Tibial artery (tissue), 4 donors: Measurements from ENCODE around the gene PAF1.
A peak's percentile ranks its signal among the peaks of the same experiment; 100 is the strongest.

Experiments
- DNase-seq, 2 donors: peaks; one replicate each; pipeline ENCODE4 v3.0.0-alpha.2; 2019
- H3K27ac ChIP-seq, 2 donors: fragments of 200-600 bp; sonication (generic) in 1 of 2; 1 replicate in 1 of 2; 2 replicates in 1 of 2; pipeline ENCODE4 v1.5.1; 2018 to 2019; ENCODE audit warnings: mild to moderate bottlenecking in 1 of 2
- H3K27me3 ChIP-seq, 2 donors: fragments of 200-600 bp; sonication (generic) in 1 of 2; one replicate each; pipeline versions ENCODE4 v1.5.1 to v1.6.0; 2016 to 2019
- H3K36me3 ChIP-seq, 3 donors: fragments of 200-600 bp; sonication (generic) in 2 of 3; one replicate each; pipeline ENCODE4 v1.5.1; 2016 to 2019; ENCODE audit warnings: mild to moderate bottlenecking in 2 of 3
- H3K4me1 ChIP-seq, 4 donors: fragments of 200-600 bp; sonication (generic) in 2 of 4; 1 replicate in 3 of 4; 2 replicates in 1 of 4; pipeline ENCODE4 v1.5.1; 2016 to 2019
- H3K4me3 ChIP-seq, 2 donors: fragments of 200-600 bp; sonication (generic) in 1 of 2; 1 replicate in 1 of 2; 2 replicates in 1 of 2; pipeline ENCODE4 v1.5.1; 2018 to 2019; ENCODE audit warnings: mild to moderate bottlenecking in 2 of 2
- H3K9me3 ChIP-seq, 3 donors: fragments of 200-600 bp; sonication (generic) in 1 of 3; one replicate each; pipeline ENCODE4 v1.5.1; 2016 to 2019
- CTCF ChIP-seq, 2 experiments: fragments of 200-600 bp in 1 of 2; fragments of 450-650 bp in 1 of 2; IDR thresholded peaks; one replicate each; pipeline ENCODE4 v1.5.1; 2017 to 2019; ENCODE audit warnings: antibody characterized with exemption in 2 of 2, mild to moderate bottlenecking in 1 of 2, moderate library complexity in 1 of 2
- intact Hi-C: fragments of 100-400 bp; cut with DNase I; formaldehyde crosslinking; loops from one replicate; pipeline ENCODE4 v1.15.0; 2023; ENCODE audit warnings: low total_unique reads

Gene PAF1

DNA sequence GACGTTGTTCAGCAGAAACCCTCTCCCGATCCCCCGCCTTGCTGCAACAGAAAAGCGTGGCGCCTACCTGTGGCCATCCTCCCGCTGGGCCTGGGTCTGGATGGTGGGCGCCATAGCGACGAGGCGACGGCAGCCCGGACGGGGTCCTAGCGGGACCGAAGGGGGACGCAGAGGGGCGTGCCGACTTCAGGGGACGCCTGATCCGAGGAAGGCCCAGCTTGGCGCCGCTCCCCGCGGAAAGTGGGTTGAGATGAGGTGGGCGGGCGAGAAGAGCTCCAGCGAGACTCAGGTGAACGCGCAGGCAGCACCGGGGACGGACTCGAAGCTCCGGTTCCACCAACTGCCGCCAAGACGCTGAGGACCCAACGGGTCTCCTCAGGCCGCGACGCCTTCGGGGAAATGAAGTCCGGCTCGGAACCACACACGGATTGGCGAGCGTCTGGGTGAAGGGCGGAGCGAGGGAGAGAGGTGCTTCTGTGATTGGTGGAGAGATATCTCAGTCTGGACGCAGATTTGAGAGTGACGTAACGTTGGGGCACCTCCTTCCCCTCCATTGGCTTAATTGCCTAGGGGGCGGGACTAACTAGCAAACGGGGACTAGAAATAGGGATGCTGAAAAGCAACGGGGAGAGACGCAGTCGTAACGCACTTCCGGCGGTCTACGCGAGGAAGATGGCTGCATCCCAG lies at the start of gene PAF1, which contains the start of gene MED29:
Gene PAF1, minus strand, starts transcription at position 356 of the 687 bp plus-strand sequence. Its CDS starts 242 bp downstream, at position 114.
Gene MED29, plus strand, starts transcription at position 628 of the 687 bp plus-strand sequence. Its CDS starts 45 bp downstream, at position 673.
- intact Hi-C loops, result no loop called here
- peak in 1 of 2 experiments; percentile 25 for TF ChIP-seq CTCF (IDR thresholded peaks at IDR 0.05)
- peak within 1 kb of the TSS; percentile 72 to 85 for H3K4me3 ChIP-seq

GRCh38 chr19:39438270-39438934 lies 47.5 kb upstream of the PAF1 start:
- TF ChIP-seq CTCF (IDR thresholded peaks at IDR 0.05), result no peak
- no peaks in the 10 kb centered on the region for H3K9me3 ChIP-seq
- intact Hi-C loops, result no loop called here

More for the DNA sequence above, at the start of gene PAF1, which contains the start of gene MED29:
- DNase-seq, result peak; percentile 98 to 99
- H3K27ac ChIP-seq, result peak within 1 kb of the TSS; percentile 96 to 98
- H3K27me3 ChIP-seq, result no peaks in the 10 kb centered on the region
- no peaks in the 10 kb centered on the region for H3K9me3 ChIP-seq
- H3K36me3 ChIP-seq, result peaks cover 18 to 64% (median 60%) of the 10 kb centered on the region in 3 donors
- peaks cover 0 to 33% (median 23%) of the 10 kb centered on the region in 4 donors for H3K4me1 ChIP-seq

DNA sequence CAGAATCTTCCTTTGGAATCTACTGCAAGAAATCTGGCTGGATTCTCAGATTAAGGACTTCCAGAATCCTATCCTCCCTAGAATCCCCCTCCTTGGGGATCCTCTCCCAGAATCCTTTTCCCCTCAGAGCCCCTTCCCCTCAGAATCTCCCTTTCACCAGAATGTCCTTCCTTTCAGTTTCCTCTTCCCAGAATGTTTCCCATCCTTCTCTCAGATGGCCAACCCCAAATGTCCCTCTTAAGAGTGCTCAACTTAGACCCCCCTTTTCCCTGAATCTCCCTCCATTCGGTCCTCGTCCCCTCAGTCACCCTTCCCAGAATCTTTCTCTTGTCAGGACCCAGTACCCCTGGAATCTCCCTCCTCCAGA lies 45.4 kb upstream of the PAF1 start:
- intact Hi-C loops, result no loop called here
- no peak for TF ChIP-seq CTCF (IDR thresholded peaks at IDR 0.05)
- H3K4me1 ChIP-seq, result peaks cover 0 to 29% (median 25%) of the 10 kb centered on the region in 4 donors
- H3K36me3 ChIP-seq, result peaks cover 24 to 34% (median 32%) of the 10 kb centered on the region in 3 donors
- H3K27me3 ChIP-seq, result no peaks in the 10 kb centered on the region
- H3K4me3 ChIP-seq, result peak overlapping the region; percentile 84 to 85
- H3K9me3 ChIP-seq, result no peaks in the 10 kb centered on the region
- H3K27ac ChIP-seq, result peak overlapping the region; percentile 81 to 90
- no peak for DNase-seq

More at GRCh38 chr19:39438270-39438934, 47.5 kb upstream of the PAF1 start:
- Histone ChIP-seq H3K27ac (no peak overlapping the region), H3K4me1 (peaks cover 0 to 29% (median 25%) of the 10 kb centered on the region in 4 donors), H3K4me3 (no peak overlapping the region), H3K27me3 (no peaks in the 10 kb centered on the region), H3K36me3 (peaks cover 11 to 13% (median 12%) of the 10 kb centered on the region in 3 donors)
- no peak for DNase-seq

- DNase-seq, result peak; percentile 98 to 99
- H3K4me3 ChIP-seq, result peak within 1 kb of the TSS; percentile 84 to 85
- peaks cover 0 to 29% (median 24%) of the 10 kb centered on the region in 4 donors for H3K4me1 ChIP-seq
- H3K36me3 ChIP-seq, result peaks cover 24 to 36% (median 35%) of the 10 kb centered on the region in 3 donors
- H3K9me3 ChIP-seq, result no peaks in the 10 kb centered on the region
- no peak for TF ChIP-seq CTCF (IDR thresholded peaks at IDR 0.05)
- intact Hi-C loops, result no loop called here
- H3K27me3 ChIP-seq, result no peaks in the 10 kb centered on the region
- peak within 1 kb of the TSS; percentile 81 to 90 for H3K27ac ChIP-seq
Observed at GRCh38 chr19:39435499-39436349, 44.8 kb upstream of the PAF1 start, which contains the start of gene RPS16. Gene RPS16 (minus strand): TSS chr19:39435949. CDS start chr19:39435895, 54 bp downstream.
